ENCODE results near the gene ZNF169.
"Not testable (repeated sequence)": the region's sequence is repeated elsewhere in the genome, so short reads cannot be mapped to it uniquely, and the experiment has no call there.

Gene ZNF169

GRCh38 chr9:94286116-94286515 is 27.0 kb downstream of the ZNF169 start:
- no peak for DNase-seq (ENCODE audit: low read depth in 1 of 2, low spot score in 1 of 2)

DNA sequence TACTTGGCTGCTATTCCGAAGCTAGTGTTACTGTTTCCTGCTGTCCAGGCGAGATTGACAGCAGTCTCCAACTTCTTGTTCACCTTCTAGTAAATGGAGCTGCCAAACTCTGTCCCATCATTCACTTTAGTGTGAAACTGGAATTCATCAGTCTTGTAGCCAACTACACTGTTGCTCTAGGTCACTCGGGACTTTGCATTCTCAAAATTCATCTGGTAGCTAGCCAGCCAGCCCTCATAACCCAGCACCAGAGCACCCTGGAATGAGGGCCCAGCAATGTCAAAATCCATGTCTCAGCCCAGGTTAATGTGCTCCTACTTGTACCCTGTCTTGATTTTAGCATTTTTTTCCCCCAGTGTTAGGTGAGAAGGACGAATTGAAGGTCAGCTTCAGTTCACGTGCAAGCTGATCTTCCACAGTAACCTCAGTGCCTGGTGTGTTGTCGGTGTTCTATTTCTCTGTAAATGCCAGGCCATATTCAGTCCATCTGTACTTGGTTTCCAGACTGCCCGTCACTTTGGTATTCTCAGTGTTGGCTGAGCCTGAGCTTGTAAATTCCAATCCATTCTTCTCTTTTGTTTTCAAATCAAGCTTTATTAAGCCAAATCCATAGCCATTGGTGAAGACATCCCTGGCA is 28.9 kb downstream of the ZNF169 start:
- no peak for DNase-seq (ENCODE audit: low read depth in 1 of 2, low spot score in 1 of 2)

DNA sequence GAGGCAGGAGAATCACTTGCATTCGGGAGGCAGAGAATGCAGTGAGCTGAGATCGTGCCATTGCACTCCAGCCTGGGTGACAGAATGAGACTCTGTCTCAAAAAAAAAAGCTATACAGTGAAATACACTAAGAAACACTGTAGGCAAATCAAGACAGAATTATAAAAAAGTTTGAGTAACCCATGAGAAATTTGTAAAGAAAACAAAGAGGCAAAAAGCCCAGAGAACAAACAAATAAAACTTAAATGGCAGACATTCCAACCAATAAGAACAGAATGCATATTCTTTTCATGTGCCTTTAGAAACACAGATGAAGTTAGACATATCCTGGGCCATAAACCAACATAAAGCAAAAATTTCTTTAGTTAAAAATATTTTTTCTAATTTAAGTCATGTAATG is 30.6 kb downstream of the ZNF169 start:
- no peak for DNase-seq (ENCODE audit: low read depth in 1 of 2, low spot score in 1 of 2)

- no peak for DNase-seq (ENCODE audit: low read depth in 1 of 2, low spot score in 1 of 2)
Measured at GRCh38 chr9:94298949-94299599, 40.0 kb downstream of the ZNF169 start.

DNA sequence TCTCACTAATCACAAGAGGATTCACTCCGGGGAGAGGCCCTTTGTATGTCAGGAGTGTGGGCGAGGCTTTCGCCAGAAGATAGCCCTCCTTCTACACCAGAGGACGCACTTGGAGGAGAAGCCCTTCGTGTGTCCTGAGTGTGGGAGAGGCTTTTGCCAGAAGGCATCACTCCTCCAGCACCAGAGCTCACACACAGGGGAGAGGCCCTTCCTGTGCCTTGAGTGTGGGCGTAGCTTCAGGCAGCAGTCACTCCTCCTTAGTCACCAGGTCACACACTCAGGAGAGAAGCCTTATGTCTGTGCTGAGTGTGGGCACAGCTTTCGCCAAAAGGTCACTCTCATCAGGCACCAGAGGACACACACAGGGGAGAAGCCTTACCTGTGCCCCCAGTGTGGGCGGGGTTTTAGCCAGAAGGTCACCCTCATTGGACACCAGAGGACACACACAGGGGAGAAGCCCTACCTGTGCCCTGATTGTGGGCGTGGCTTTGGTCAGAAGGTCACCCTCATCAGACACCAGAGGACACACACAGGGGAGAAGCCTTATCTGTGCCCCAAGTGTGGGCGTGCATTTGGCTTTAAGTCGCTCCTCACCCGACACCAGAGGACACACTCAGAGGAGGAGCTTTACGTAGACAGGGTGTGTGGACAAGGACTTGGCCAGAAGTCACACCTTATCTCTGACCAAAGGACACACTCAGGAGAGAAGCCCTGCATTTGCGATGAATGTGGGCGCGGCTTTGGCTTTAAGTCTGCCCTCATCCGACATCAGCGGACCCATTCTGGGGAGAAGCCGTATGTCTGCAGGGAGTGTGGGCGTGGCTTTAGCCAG is 41.6 kb downstream of the ZNF169 start:
- no peak for DNase-seq (ENCODE audit: low read depth in 1 of 2, low spot score in 1 of 2)

DNA sequence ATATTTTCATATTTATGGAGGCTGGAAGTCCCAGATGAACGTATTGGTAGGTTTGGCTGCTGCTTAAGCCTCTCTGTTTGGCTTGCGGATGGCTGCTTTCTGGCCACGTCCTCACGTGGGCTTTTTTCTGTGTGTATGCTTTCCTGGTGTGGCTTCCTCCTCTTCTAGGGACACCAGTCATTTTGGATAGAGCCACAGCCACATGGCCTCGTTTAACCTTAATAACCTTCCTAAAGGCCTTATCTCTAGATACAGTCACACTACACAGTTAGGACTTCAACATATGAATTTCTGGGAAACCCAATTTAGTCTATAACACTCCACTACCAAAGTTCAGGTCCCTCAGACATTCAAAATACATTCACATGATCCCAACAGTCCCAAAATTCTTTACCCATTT is 42.5 kb downstream of the ZNF169 start:
- no peak for DNase-seq (ENCODE audit: low read depth in 1 of 2, low spot score in 1 of 2)

GRCh38 chr9:94302426-94302825 is 43.3 kb downstream of the ZNF169 start:
- no peak for DNase-seq (ENCODE audit: low read depth in 1 of 2, low spot score in 1 of 2)

DNA sequence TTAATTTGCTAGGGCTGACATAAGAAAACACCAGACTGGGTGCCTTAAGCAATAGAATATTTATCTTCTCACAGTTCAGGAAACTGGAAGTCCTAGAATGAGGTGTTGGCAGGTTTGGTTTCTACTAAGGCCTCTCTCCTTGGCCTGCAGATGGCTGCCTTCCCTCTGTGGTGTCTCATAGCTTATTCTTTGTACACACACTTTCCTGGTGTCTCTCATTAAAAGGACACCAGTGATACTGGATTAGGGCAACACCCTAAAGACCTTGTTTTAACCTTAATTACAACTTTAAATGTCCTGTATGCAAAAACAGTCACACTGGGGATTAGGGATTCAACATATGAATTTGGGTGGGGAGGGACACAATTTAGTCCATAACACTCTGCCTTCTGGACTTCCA is 44.2 kb downstream of the ZNF169 start:
- no peak for DNase-seq (ENCODE audit: low read depth in 1 of 2, low spot score in 1 of 2)

DNA sequence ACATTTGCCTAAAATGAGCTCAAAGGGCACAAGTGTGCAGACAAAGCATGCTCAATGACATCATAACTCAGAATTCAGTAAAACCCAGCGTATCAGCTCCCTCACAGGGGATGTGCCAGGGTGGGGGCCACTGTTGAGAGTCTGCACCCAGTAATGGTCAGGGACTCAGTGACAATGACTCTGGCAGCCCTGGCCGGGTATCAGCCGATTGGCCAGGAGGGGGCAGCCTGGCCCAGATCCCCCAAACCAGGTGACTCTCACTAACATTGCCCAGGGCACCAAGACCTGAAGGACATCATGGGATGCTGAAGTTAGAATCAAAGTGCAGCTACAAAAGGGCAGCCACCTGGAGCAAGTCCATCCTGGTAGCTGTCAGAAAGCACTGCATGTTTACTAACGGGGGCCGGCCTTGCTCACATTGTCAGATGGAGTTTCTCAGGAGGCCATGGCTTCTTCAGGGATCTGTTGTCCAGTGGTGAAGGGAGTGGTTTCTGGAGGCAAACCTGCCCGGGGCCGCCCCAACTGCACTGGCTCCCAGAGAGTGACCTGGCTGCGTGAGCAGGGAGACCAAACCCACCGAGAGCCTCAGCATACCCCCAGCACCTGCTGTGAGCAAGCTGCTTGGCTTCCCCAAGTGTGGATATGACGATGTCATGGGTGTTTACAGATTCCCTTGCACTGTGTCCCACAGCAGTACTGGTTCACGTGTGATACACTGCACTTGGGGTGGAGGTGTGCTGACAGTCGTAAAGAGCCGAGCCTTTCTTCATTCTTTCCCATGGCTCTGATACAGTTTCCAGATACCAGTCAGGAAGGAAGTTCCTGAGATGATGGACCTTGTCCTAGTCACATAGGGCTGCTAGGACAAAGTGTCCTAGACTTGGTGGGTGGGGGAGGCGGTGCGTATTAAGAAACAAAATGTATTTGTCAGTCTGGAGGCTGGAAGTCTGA is 56.2 kb downstream of the ZNF169 start:
- DNase-seq (ENCODE audit: low read depth in 1 of 2, low spot score in 1 of 2) = not testable (repeated sequence)

- not testable (repeated sequence) for DNase-seq (ENCODE audit: low read depth in 1 of 2, low spot score in 1 of 2)
Measured at GRCh38 chr9:94316236-94316635, 57.1 kb downstream of the ZNF169 start.

GRCh38 chr9:94317949-94318657 is 59.0 kb downstream of the ZNF169 start:
- DNase-seq (ENCODE audit: low read depth in 1 of 2, low spot score in 1 of 2) = not testable (repeated sequence)

DNA sequence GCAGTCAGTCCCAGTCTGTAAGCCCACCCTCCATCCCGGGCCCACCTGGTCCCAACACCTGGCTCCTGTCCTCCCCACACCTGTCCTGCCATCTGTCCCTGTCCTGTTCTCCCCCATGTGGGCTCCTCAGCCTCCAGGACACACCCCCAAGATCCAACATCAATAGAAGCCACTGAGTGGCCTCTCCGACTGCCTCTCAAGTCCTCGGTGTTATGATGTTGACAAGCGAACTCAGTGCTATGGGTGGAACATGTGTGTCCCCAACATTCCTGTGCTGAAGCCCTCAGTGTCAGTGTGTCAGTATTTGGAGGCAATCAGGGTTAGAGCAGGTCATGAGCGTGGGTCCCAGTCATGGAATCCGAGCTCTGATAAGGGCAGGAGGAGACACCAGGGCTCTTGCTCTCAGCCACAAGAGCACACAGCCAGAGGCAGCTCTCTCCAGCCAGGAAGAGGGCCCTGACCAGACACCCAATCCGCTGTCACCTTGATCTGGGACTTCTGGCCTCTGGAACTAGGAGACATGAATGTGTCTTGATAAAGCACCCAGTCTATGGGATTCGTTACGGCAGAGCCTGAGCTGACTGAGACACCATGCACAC is 63.3 kb downstream of the ZNF169 start:
- DNase-seq (ENCODE audit: low read depth in 1 of 2, low spot score in 1 of 2) = not testable (repeated sequence)

- not testable (repeated sequence) for DNase-seq (ENCODE audit: low read depth in 1 of 2, low spot score in 1 of 2)
Measured at GRCh38 chr9:94323153-94323798, 64.2 kb downstream of the ZNF169 start.

DNA sequence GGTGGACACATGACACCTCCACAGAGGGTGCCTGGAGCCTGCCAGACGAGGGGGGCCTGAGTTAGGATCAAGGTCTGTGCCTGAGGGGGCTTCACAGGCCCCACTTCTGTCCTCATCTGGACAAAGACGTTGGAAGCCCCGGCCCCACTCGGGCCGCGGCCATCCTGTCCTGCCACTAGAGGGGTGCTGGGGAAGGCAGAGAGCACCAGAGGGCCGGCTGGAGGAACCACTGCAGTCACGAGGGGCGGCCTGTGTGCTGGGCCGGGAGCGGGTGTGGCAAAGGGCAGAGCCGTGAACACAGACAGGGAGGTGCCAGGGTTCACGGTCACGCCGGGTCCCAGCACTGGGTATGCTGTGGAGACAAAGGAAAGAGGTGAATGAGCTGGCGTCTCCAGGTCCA is 66.5 kb downstream of the ZNF169 start:
- not testable (repeated sequence) for DNase-seq (ENCODE audit: low read depth in 1 of 2, low spot score in 1 of 2)

- DNase-seq (ENCODE audit: low read depth in 1 of 2, low spot score in 1 of 2) = not testable (repeated sequence)
Measured at GRCh38 chr9:94328544-94328943, 69.4 kb downstream of the ZNF169 start, which contains the start of gene NUTM2F. Gene NUTM2F, minus strand, starts transcription at chr9:94328644. Its CDS starts 21 bp downstream, at chr9:94328623.

GRCh38 chr9:94336445-94336844 is 77.3 kb downstream of the ZNF169 start:
- DNase-seq (ENCODE audit: low read depth in 1 of 2, low spot score in 1 of 2) = not testable (repeated sequence)

DNA sequence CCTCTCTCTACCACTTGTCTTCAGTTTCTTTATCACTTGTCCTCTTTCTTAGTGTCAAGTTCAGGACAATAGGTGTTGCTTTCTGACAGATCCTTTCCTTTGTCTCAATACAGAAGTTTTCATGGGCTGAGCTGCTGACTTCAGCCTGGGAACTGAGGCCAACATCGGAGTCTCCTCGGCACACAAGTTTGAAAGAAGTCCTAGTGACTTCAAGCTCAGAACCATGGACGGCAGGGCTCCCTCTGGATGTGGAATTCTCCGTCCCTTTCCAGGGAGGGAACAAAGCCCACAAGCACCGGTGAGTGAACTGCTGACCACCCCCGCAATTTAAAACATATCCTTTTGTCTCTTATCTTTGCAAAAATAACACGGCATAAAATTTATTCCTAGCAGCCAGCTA is 79.6 kb downstream of the ZNF169 start:
- not testable (repeated sequence) for DNase-seq (ENCODE audit: low read depth in 1 of 2, low spot score in 1 of 2)

DNA sequence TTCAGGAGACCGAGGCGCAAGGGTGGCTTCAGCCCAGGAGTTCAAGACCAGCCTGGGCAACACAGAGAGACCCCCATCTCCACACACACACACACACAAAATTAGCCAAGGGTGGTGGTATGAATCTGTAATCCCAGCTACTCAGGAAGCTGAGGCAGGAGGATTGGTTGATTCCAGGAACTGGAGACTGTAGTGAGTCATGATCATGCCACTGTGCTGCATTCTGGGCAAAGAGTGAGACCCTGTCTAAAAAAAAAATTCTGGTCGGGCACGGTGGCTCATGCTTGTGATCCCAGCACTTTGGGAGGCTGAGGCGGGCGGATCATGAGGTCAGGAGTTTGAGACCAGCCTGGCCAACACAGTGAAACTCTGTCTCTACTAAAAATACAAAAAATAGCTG is 80.6 kb downstream of the ZNF169 start:
- DNase-seq (ENCODE audit: low read depth in 1 of 2, low spot score in 1 of 2) = not testable (repeated sequence)

GRCh38 chr9:94340750-94341149 is 81.7 kb downstream of the ZNF169 start:
- not testable (repeated sequence) for DNase-seq (ENCODE audit: low read depth in 1 of 2, low spot score in 1 of 2)
